AG20443 (cell line): ENCODE measurements around the gene CCM2.

Source experiments
- DNase-seq: peaks from one replicate; pipeline ENCODE4 v3.0.0; 2012; ENCODE audit warnings: low spot score, mixed read lengths

The CCM2 gene

GRCh38 chr7:45067582-45067981 is 67.6 kb downstream of the CCM2 start:
- DNase-seq = no peak

- DNase-seq = no peak
Observed at GRCh38 chr7:45068236-45069023, 68.4 kb downstream of the CCM2 start.

- DNase-seq = peak; percentile 11
Observed at GRCh38 chr7:45069444-45070253, 69.6 kb downstream of the CCM2 start.

- no peak for DNase-seq
Observed at GRCh38 chr7:45070254-45070642, 70.2 kb downstream of the CCM2 start.

GRCh38 chr7:45071528-45071927 is 71.5 kb downstream of the CCM2 start:
- DNase-seq = no peak

- peak; percentile 19 for DNase-seq
Observed at GRCh38 chr7:45072131-45073030, 72.4 kb downstream of the CCM2 start.

- no peak for DNase-seq
Observed at GRCh38 chr7:45073031-45073785, 73.2 kb downstream of the CCM2 start.

- DNase-seq = peak; percentile 12
Observed at GRCh38 chr7:45073786-45074527, 74.0 kb downstream of the CCM2 start.

- DNase-seq = no peak
Observed at GRCh38 chr7:45074528-45075354, 74.7 kb downstream of the CCM2 start.

GRCh38 chr7:45075355-45075644 is 75.3 kb downstream of the CCM2 start:
- no peak for DNase-seq

GRCh38 chr7:45075871-45076796 is 76.1 kb downstream of the CCM2 start:
- no peak for DNase-seq

GRCh38 chr7:45076946-45077345 is 76.9 kb downstream of the CCM2 start:
- DNase-seq = no peak

GRCh38 chr7:45077579-45077978 is 77.6 kb downstream of the CCM2 start:
- DNase-seq = no peak

- DNase-seq = no peak
Observed at GRCh38 chr7:45078125-45078681, 78.2 kb downstream of the CCM2 start.

- DNase-seq = no peak
Observed at GRCh38 chr7:45080265-45080957, 80.4 kb downstream of the CCM2 start.

- DNase-seq = no peak
Observed at GRCh38 chr7:45080958-45081669, 81.1 kb downstream of the CCM2 start.

- DNase-seq = no peak
Observed at GRCh38 chr7:45081670-45081974, 81.6 kb downstream of the CCM2 start.
